Measurements from ENCODE around the gene SUSD1. TPM values are rescaled to one million over a fixed set of nuclear protein-coding genes. Genes with fewer than 3 reads are reported as not detected.

The SUSD1 gene
- total RNA-seq, 1 donor from 2014 or later = 26.0 TPM

- H3K36me3 Mint-ChIP-seq = peaks cover 34% of the 10 kb centered on the region
- no peak overlapping the region for H3K4me3 Mint-ChIP-seq
- H3K9me3 Mint-ChIP-seq = peaks cover 17% of the 10 kb centered on the region
- TF ChIP-seq CTCF (IDR thresholded peaks at IDR 0.05; ENCODE audit: unreplicated experiment) = no peak
- H3K27ac Mint-ChIP-seq = peak overlapping the region; percentile 80
- peaks cover 18% of the 10 kb centered on the region for H3K4me1 Mint-ChIP-seq
- no peaks in the 10 kb centered on the region for H3K27me3 Mint-ChIP-seq (ENCODE audit: low read depth)
- DNase-seq (ENCODE audit: low spot score in 2 of 2, unreplicated experiment in 2 of 2) = no peak
Observed at GRCh38 chr9:112050544-112051475, 124.3 kb downstream of the SUSD1 start.

- TF ChIP-seq CTCF (IDR thresholded peaks at IDR 0.05; ENCODE audit: unreplicated experiment) = no peak
- no peak for DNase-seq (ENCODE audit: low spot score in 2 of 2, unreplicated experiment in 2 of 2)
- Mint-ChIP-seq H3K9me3 (peaks cover 20% of the 10 kb centered on the region), H3K27me3 (ENCODE audit: low read depth) (no peaks in the 10 kb centered on the region), H3K4me1 (peaks cover 18% of the 10 kb centered on the region), H3K4me3 (no peak overlapping the region), H3K36me3 (peaks cover 38% of the 10 kb centered on the region), H3K27ac (peak overlapping the region; percentile 80)
Observed at GRCh38 chr9:112049811-112050516, 125.1 kb downstream of the SUSD1 start.

- peaks cover 17% of the 10 kb centered on the region for H3K9me3 Mint-ChIP-seq
- H3K36me3 Mint-ChIP-seq = peaks cover 32% of the 10 kb centered on the region
- H3K4me3 Mint-ChIP-seq = no peak overlapping the region
- H3K27ac Mint-ChIP-seq = peak overlapping the region; percentile 47
- H3K27me3 Mint-ChIP-seq (ENCODE audit: low read depth) = no peaks in the 10 kb centered on the region
- no peak for DNase-seq (ENCODE audit: low spot score in 2 of 2, unreplicated experiment in 2 of 2)
- no peak for TF ChIP-seq CTCF (IDR thresholded peaks at IDR 0.05; ENCODE audit: unreplicated experiment)
- peaks cover 18% of the 10 kb centered on the region for H3K4me1 Mint-ChIP-seq
Observed at GRCh38 chr9:112048924-112049691, 126.0 kb downstream of the SUSD1 start.

- Mint-ChIP-seq H3K27me3 (ENCODE audit: low read depth) (no peaks in the 10 kb centered on the region), H3K36me3 (peaks cover 26% of the 10 kb centered on the region)
- TF ChIP-seq CTCF (IDR thresholded peaks at IDR 0.05; ENCODE audit: unreplicated experiment) = no peak
Observed at GRCh38 chr9:112047538-112048066, 127.5 kb downstream of the SUSD1 start.

GRCh38 chr9:112046181-112046580, 128.9 kb downstream of the SUSD1 start:
- no peak for TF ChIP-seq CTCF (IDR thresholded peaks at IDR 0.05; ENCODE audit: unreplicated experiment)
- peaks cover 26% of the 10 kb centered on the region for H3K36me3 Mint-ChIP-seq
- no peak overlapping the region for H3K27ac Mint-ChIP-seq
- H3K4me3 Mint-ChIP-seq = no peak overlapping the region
- no peaks in the 10 kb centered on the region for H3K27me3 Mint-ChIP-seq (ENCODE audit: low read depth)
- peaks cover 37% of the 10 kb centered on the region for H3K4me1 Mint-ChIP-seq
- H3K9me3 Mint-ChIP-seq = peaks cover 10% of the 10 kb centered on the region
- DNase-seq (ENCODE audit: low spot score in 2 of 2, unreplicated experiment in 2 of 2) = no peak

More at GRCh38 chr9:112047538-112048066, 127.5 kb downstream of the SUSD1 start:
- Mint-ChIP-seq H3K27ac (no peak overlapping the region), H3K9me3 (peaks cover 10% of the 10 kb centered on the region), H3K4me3 (no peak overlapping the region), H3K4me1 (peaks cover 27% of the 10 kb centered on the region)
- no peak for DNase-seq (ENCODE audit: low spot score in 2 of 2, unreplicated experiment in 2 of 2)

Measured in mesothelial cell of epicardium (in vitro differentiated cells).